K562 (cell line): Measurements from ENCODE around the gene VWA8. TPM values are rescaled to one million over a fixed set of nuclear protein-coding genes. Genes with fewer than 3 reads are reported as not detected.

ENCODE experiments used
- ATAC-seq: fragments of 200-7000 bp; cut with Tn5 transposase; 3 replicates; pipeline ENCODE4 v1.9.1; 2020; ENCODE audit warnings: moderate library complexity
- BruUV-seq: library from RNA; stranded (reverse); fragments of 400-500 nt; replicated peaks from 2 replicates; lab custom pipeline; 2021; lab: Mats Ljungman, UMichigan
- CTCF ChIA-PET: fragments of 300-600 bp; formaldehyde crosslinking; extraction: SDS; loops from one replicate; lab custom pipeline; 2021; ENCODE audit warnings: low intra/inter-chr PET ratio; lab: Yijun Ruan, JAX
- POLR2A ChIA-PET: fragments of 300-600, 350-650 bp; sonication (Branson Sonifier 250); formaldehyde crosslinking; extraction: SDS; loops from one replicate; lab custom pipeline; 2021; ENCODE audit warnings: antibody characterized with exemption, inconsistent platforms; lab: Yijun Ruan, JAX
- DNase-seq, 4 experiments: peaks; one replicate each; pipeline versions ENCODE4 v3.0.0 to v3.0.0-alpha.2; 2011 to 2018; ENCODE audit warnings: low spot score in 3 of 4, mixed read lengths in 3 of 4; ENCODE audit errors: extremely low read depth in 1 of 4
- FAIRE-seq: peaks from 2 replicates; lab custom pipeline; 2011; peaks lifted over from hg19 to GRCh38; lab: Jason Lieb, UNC
- H2AFZ ChIP-seq: 2 replicates; pipeline ENCODE4 v1.6.0; 2011; ENCODE audit warnings: low read depth, low read length, control low read depth, inconsistent platforms
- H3K27ac ChIP-seq: fragments of 200-600 bp; 3 replicates; pipeline ENCODE4 v1.8.0; 2011; ENCODE audit warnings: low read depth, mild to moderate bottlenecking, control low read depth, inconsistent platforms, low read length, moderate library complexity, mixed read lengths; ENCODE audit errors: extremely low read depth
- H3K27me3 ChIP-seq, 2 experiments: fragments of 300-600 bp in 1 of 2; 2 replicates in 1 of 2; 3 replicates in 1 of 2; pipeline versions ENCODE4 v1.6.0 to v1.8.0; 2011; ENCODE audit warnings: inconsistent platforms in 2 of 2, low read length in 2 of 2, mild to moderate bottlenecking in 1 of 2, mixed read lengths in 1 of 2, moderate library complexity in 1 of 2; ENCODE audit not compliant: control insufficient read depth in 2 of 2, insufficient read depth in 2 of 2
- H3K36me3 ChIP-seq: fragments of 300-600 bp; 3 replicates; pipeline ENCODE4 v1.8.0; 2011; ENCODE audit warnings: mild to moderate bottlenecking, low read length, inconsistent platforms; ENCODE audit not compliant: control insufficient read depth, insufficient read depth
- H3K4me1 ChIP-seq, 2 experiments: fragments of 200-600 bp in 1 of 2; replicated peaks in 1 of 2; 2 replicates in 1 of 2; 3 replicates in 1 of 2; pipeline versions ENCODE4 v1.5.1 to v1.8.0; 2011; ENCODE audit warnings: inconsistent platforms in 2 of 2, low read length in 2 of 2, mild to moderate bottlenecking in 1 of 2, mixed read lengths in 1 of 2, moderate library complexity in 1 of 2; ENCODE audit not compliant: control insufficient read depth in 2 of 2, insufficient read depth in 2 of 2
- H3K4me2 ChIP-seq: 2 replicates; pipeline ENCODE4 v1.6.1; 2011; ENCODE audit warnings: low read length, control low read depth, inconsistent platforms, mixed read lengths; ENCODE audit not compliant: insufficient read depth
- H3K4me3 ChIP-seq: fragments of 200-600 bp; sonication (generic), shearing (Covaris generic); 2 replicates; pipeline ENCODE4 v1.5.1; 2016; ENCODE audit warnings: control low read depth, inconsistent platforms
- H3K79me2 ChIP-seq: fragments of 200-600 bp; 3 replicates; pipeline ENCODE4 v1.8.0; 2011; ENCODE audit warnings: low read length, inconsistent platforms; ENCODE audit not compliant: control insufficient read depth, insufficient read depth
- H3K9ac ChIP-seq, 2 experiments: 2 replicates each; pipeline versions ENCODE4 v1.6.0 to v1.6.1; 2011; ENCODE audit warnings: low read depth in 2 of 2, low read length in 2 of 2, control low read depth in 1 of 2, inconsistent platforms in 1 of 2, mild to moderate bottlenecking in 1 of 2, mixed read lengths in 1 of 2; ENCODE audit not compliant: insufficient read depth in 1 of 2
- H3K9me1 ChIP-seq: one replicate; pipeline ENCODE4 v1.6.0; 2011; ENCODE audit warnings: inconsistent platforms, mild to moderate bottlenecking, low read length, moderate library complexity; ENCODE audit not compliant: control insufficient read depth, insufficient read depth
- H3K9me3 ChIP-seq: replicated peaks from 2 replicates; pipeline ENCODE4 v1.5.1; 2011; ENCODE audit warnings: low read depth, low read length, inconsistent platforms; ENCODE audit not compliant: control insufficient read depth, insufficient read depth
- H4K20me1 ChIP-seq: replicated peaks from 2 replicates; pipeline ENCODE4 v1.6.1; 2011; ENCODE audit warnings: low read length, inconsistent platforms, mixed read lengths; ENCODE audit not compliant: control insufficient read depth, insufficient read depth
- RAD21 ChIP-seq, 2 experiments: fragments of 250-450 bp in 1 of 2; fragments of 450-650 bp in 1 of 2; sonication (Bioruptor Pico) in 1 of 2; formaldehyde crosslinking in 1 of 2; IDR thresholded peaks in 1 of 2; conservative IDR thresholded peaks in 1 of 2; 2 replicates each; pipeline versions ENCODE4 v1.4.0 to v1.8.0; 2020 to 2022; ENCODE audit warnings: mild to moderate bottlenecking in 2 of 2, moderate library complexity in 1 of 2
- TSC22D4 ChIP-seq: fragments of 450-650 bp; IDR thresholded peaks from 2 replicates; pipeline ENCODE4 v1.6.1; 2016; ENCODE audit warnings: missing genetic modification characterization, missing biosample characterization, control low read depth
- WGBS: fragments of 100-300 bp; shearing (Covaris generic); methylation state at CpG from one replicate; pipeline ENCODE4 v1.1.6; 2016; ENCODE audit warnings: low coverage, mixed read lengths; ENCODE audit not compliant: insufficient coverage; ENCODE audit errors: missing lambda C conversion rate; 5-methylcytosine and 5-hydroxymethylcytosine counted together
- in situ Hi-C: fragments of 300-500 bp; cut with MboI; formaldehyde crosslinking; loops from 4 replicates; pipeline ENCODE4 v1.15.0; 2018; ENCODE audit warnings: inconsistent platforms, mixed read lengths
- intact Hi-C: fragments of 100-400 bp; cut with micrococcal nuclease; formaldehyde crosslinking; loops from 2 replicates; pipeline ENCODE4 v1.14.2; 2022
- polyA plus RNA-seq, 8 experiments: library from polyadenylated mRNA; depleted of rRNA in 4 of 8; stranded (reverse) in 5 of 8; unstranded in 3 of 8; fragments of >200 nt; fragmentation: Nextera tagmentation in 2 of 8; fragmentation: Illumina TruSeq in 1 of 8; extraction: Ambion mirVana in 2 of 8; extraction: Trizol in 1 of 8; gene quantifications; 2 replicates each; pipeline versions ENCODE4 v1.2.1 to v1.2.3, GENCODE V29; 2011 to 2014; ENCODE audit warnings: inconsistent platforms in 1 of 8, missing spikeins in 1 of 8
- total RNA-seq, 7 experiments: library from RNA; depleted of rRNA in 6 of 7; stranded (reverse); fragments of >200 nt in 6 of 7; fragmentation: Illumina TruSeq in 2 of 7; extraction: Trizol in 2 of 7; gene quantifications; 2 replicates each; pipeline versions ENCODE4 v1.2.1 to v1.2.3, GENCODE V29; 2011 to 2021; ENCODE audit warnings: low replicate concordance in 1 of 7
- TF ChIP-seq, protein P1 (sequence below), 3 experiments: IDR thresholded peaks in 2 of 3; conservative IDR thresholded peaks in 1 of 3; 2 replicates each; pipeline ENCODE4 v1.5.1; 2011 to 2012; ENCODE audit warnings: low read length in 3 of 3, mild to moderate bottlenecking in 3 of 3, control low read depth in 2 of 3, improper control_type of control experiment in 1 of 3, inconsistent platforms in 1 of 3, low read depth in 1 of 3, mixed read lengths in 1 of 3, moderate library complexity in 1 of 3; ENCODE audit not compliant: insufficient read depth in 2 of 3

VWA8 gene
- total and polyA plus RNA-seq, 9 of the 15 experiments (the other 6 are each of a cell fraction or from before 2014, with no cell fraction given), result 2.1 to 18.5 (median 13.3) TPM

DNA sequence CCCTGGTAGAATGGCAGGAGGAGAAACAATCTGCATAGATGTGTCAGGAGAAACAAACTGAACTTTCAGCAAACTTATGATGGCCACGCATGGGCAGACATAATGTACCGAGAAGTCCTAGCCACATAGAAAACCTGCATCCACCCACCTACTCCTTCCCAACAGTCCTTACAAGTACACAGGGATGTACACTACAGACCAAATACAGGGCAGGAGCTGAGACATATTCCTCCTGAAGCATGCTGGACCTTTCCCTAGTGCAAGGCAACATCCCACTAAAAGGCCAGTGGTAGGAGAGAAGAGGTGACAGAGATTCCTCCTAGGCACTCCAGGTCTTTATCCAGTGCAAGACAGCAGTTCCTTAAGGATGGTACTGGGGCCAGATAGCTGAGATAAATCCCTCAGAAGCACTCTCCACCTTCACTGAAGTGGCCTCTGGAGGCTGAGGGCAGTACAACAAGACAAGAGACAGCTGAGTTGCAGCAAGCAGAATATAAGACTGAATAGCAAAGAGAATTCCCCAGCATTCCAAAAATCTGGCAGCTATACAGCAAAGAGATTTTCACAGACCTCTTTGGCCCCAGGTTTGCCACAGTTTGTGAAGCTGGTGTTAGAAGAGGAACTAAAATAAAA, 18.3 kb downstream of the VWA8 start:
- intact Hi-C loops, result no loop called here
- in situ Hi-C loops, result no loop called here

More for the DNA sequence above, 18.3 kb downstream of the VWA8 start:
- peak in 1 of 2 experiments; percentile 46; a peak in 2 of 4 replicates for TF ChIP-seq RAD21 (CRISPR knock-in tag; conservative IDR thresholded peaks at IDR 0.05 in 1 of 2, IDR thresholded peaks at IDR 0.05 in 1 of 2)
- TF ChIP-seq, protein P1, sequence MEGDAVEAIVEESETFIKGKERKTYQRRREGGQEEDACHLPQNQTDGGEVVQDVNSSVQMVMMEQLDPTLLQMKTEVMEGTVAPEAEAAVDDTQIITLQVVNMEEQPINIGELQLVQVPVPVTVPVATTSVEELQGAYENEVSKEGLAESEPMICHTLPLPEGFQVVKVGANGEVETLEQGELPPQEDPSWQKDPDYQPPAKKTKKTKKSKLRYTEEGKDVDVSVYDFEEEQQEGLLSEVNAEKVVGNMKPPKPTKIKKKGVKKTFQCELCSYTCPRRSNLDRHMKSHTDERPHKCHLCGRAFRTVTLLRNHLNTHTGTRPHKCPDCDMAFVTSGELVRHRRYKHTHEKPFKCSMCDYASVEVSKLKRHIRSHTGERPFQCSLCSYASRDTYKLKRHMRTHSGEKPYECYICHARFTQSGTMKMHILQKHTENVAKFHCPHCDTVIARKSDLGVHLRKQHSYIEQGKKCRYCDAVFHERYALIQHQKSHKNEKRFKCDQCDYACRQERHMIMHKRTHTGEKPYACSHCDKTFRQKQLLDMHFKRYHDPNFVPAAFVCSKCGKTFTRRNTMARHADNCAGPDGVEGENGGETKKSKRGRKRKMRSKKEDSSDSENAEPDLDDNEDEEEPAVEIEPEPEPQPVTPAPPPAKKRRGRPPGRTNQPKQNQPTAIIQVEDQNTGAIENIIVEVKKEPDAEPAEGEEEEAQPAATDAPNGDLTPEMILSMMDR (IDR thresholded peaks at IDR 0.05 in 2 of 3, conservative IDR thresholded peaks at IDR 0.05 in 1 of 3; ENCODE audit: insufficient read depth in 2 of 3, low read depth in 1 of 3, low read length in 3 of 3), result peak in 2 of 3 experiments; percentile 33 to 41; a peak in 3 of 6 replicates
- TF ChIP-seq TSC22D4 (tag), result no peak
- Histone ChIP-seq H3K9me3 (no peaks in the 10 kb centered on the region), H3K4me1 (peaks cover 0 to 5% of the 10 kb centered on the region in 2 experiments; a peak in 2 of 5 replicates), H3K36me3 (peaks cover 9% of the 10 kb centered on the region; the same call in 2 of the 3 replicates), H4K20me1 (no peaks in the 10 kb centered on the region), H3K9me1 (no peaks in the 10 kb centered on the region), H3K9ac (no peak overlapping the region), H3K4me3 (no peak overlapping the region), H3K79me2 (peaks cover 61% of the 10 kb centered on the region), H2AFZ (no peak overlapping the region), H3K27me3 (no peaks in the 10 kb centered on the region), H3K4me2 (no peak overlapping the region), H3K27ac (no peak overlapping the region)
- ChIA-PET POLR2A (interaction anchor here (0.5 to 1.7 kb wide), 3 partner anchors 9 to 228 kb away, joined by 3 to 5 read pairs (median 4); no protein-coding TSS in a partner anchor), CTCF (no interaction called here)
- FAIRE-seq (peak; percentile 72), ATAC-seq (peak; percentile 93), DNase-seq (peak in 2 of 4 experiments; percentile 18 to 47)
- no TSS peak for BruUV-seq
- WGBS, result 83% methylated on average over 2 of the region's 2 CpGs
